Brain microvascular endothelial cell (primary cell): ENCODE data around the gene RECQL5.

Source experiments
- DNase-seq: peaks from one replicate; pipeline ENCODE4 v3.0.0-alpha.2; 2020
- H3K27ac ChIP-seq: fragments of 250-450 bp; sonication (Bioruptor Pico); 2 replicates; pipeline ENCODE4 v1.5.1; 2020; ENCODE audit warnings: mild to moderate bottlenecking, moderate library complexity
- H3K27me3 ChIP-seq: fragments of 250-450 bp; sonication (Bioruptor Pico); replicated peaks from 2 replicates; pipeline ENCODE4 v1.5.1; 2020; ENCODE audit warnings: mild to moderate bottlenecking
- H3K36me3 ChIP-seq: fragments of 250-450 bp; sonication (Bioruptor Pico); replicated peaks from 2 replicates; pipeline ENCODE4 v1.5.1; 2020; ENCODE audit warnings: mild to moderate bottlenecking
- H3K4me3 ChIP-seq: 2 replicates; pipeline ENCODE4 v1.5.1; 2011; ENCODE audit warnings: low read depth, mild to moderate bottlenecking, control low read depth, low read length, moderate library complexity
- in situ Hi-C: cut with HindIII; loops from 2 replicates; pipeline ENCODE4 v1.10.0; 2017; ENCODE audit warnings: low sequenced_read_pairs, low pct_ligation_motif_present
- TF ChIP-seq, protein P1 (sequence below): IDR thresholded peaks from 2 replicates; pipeline ENCODE4 v1.5.1; 2011; ENCODE audit warnings: low read depth, mild to moderate bottlenecking, moderate library complexity, low read length, control low read depth, inconsistent platforms; ENCODE audit errors: missing control alignments

Gene RECQL5

DNA sequence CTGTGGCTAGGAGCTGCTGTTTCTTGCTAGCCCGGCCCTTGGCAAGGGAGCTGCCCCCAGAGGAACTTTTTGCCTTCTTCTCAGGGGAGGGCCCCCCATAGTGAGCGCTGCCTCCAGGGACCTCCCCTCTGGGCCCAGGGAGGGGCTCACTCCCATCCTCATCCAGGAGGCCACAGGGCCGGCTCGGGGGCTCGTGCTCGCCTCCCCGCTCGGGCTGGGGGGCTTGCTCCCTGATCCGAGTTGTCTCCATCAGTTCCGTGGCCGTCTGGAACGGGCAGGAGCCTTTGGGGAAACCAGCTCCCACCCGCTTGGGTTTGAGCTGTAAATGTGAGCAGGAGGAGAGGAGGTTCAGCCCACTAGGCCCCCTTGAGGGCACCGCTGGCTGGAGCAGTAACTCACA, 37.8 kb downstream of the RECQL5 start:
- H3K27me3 ChIP-seq, result no peaks in the 10 kb centered on the region
- in situ Hi-C loops, result no loop called here
- no peak overlapping the region for H3K27ac ChIP-seq
- H3K4me3 ChIP-seq, result no peak overlapping the region
- TF ChIP-seq, protein P1, sequence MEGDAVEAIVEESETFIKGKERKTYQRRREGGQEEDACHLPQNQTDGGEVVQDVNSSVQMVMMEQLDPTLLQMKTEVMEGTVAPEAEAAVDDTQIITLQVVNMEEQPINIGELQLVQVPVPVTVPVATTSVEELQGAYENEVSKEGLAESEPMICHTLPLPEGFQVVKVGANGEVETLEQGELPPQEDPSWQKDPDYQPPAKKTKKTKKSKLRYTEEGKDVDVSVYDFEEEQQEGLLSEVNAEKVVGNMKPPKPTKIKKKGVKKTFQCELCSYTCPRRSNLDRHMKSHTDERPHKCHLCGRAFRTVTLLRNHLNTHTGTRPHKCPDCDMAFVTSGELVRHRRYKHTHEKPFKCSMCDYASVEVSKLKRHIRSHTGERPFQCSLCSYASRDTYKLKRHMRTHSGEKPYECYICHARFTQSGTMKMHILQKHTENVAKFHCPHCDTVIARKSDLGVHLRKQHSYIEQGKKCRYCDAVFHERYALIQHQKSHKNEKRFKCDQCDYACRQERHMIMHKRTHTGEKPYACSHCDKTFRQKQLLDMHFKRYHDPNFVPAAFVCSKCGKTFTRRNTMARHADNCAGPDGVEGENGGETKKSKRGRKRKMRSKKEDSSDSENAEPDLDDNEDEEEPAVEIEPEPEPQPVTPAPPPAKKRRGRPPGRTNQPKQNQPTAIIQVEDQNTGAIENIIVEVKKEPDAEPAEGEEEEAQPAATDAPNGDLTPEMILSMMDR, result no peak
- no peak for DNase-seq
- H3K36me3 ChIP-seq, result no peaks in the 10 kb centered on the region

DNA sequence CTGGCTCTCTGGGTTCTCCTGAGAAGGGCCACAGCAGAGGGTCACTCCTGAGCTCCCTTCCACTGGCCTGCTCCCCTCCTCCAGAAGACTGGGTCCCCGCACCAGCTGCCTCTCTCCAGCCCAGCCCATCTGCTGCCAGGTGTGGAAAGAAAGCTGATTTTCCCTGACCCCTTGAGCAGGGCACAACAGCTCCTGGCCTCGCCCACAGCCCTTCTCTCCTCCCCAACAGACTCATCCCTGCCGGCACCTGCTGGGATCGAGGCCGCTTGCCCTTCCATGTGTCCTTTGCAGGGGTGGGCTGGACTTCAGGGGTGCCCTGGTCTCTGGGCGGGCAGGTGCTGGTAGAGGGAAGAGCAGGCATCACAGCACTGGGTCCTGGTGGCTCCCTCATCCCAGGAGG, 38.5 kb downstream of the RECQL5 start:
- Histone ChIP-seq H3K4me3 (no peak overlapping the region), H3K27ac (no peak overlapping the region), H3K36me3 (no peaks in the 10 kb centered on the region), H3K27me3 (no peaks in the 10 kb centered on the region)
- TF ChIP-seq, protein P1, result no peak
- DNase-seq, result no peak
- in situ Hi-C loops, result no loop called here

DNA sequence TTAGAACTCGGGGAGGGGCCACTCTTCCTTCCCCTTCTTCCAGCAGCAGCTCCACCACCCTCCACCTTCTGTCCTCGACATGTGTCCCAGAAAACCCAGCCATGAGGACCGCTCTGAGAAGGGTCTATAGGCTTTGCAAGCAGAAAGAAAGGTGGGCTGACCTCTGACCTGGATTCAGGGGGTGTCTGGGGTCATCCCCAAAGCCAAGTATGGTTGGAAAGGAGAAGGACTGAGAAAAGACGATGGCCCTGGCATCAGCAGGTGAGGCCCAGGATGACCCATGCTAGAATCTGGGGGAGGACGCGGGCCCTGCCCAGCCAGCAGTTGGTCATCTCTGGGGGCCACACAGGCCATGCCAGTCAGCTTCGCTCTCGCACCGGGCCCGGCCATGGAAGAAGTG, 39.9 kb downstream of the RECQL5 start:
- no peak for DNase-seq
- Histone ChIP-seq H3K27ac (no peak overlapping the region), H3K36me3 (no peaks in the 10 kb centered on the region), H3K27me3 (no peaks in the 10 kb centered on the region), H3K4me3 (no peak overlapping the region)
- in situ Hi-C loops, result no loop called here
- TF ChIP-seq, protein P1, result no peak

DNA sequence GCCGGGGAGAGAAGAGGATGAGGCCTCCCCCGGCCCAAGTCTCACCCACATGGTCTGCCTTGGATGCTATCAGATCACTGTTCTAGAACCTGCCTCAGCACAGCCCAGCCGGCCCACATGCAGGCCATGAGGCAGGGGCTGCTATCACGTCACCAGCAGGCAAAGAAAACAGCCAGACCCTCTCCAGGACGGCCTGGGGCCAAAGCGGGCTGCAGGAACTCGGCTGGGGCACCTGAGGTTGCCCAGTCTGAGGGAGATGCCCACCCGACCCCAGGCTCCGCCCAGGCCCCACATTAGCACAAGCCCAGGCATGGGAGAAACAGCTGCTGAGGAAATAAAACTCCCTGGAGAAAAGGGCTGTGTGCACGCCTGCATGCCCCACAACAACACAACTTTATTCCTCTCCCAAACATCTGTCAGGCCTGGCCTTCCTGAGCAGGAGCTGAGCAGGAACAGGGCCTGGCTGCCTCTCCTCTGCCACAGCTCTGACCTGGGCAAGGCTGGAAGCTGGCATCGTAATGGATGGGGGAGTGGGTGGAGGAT, 40.4 kb downstream of the RECQL5 start:
- Histone ChIP-seq H3K27me3 (no peaks in the 10 kb centered on the region), H3K27ac (no peak overlapping the region), H3K36me3 (no peaks in the 10 kb centered on the region), H3K4me3 (no peak overlapping the region)
- in situ Hi-C loops, result no loop called here
- TF ChIP-seq, protein P1, result no peak
- no peak for DNase-seq

DNA sequence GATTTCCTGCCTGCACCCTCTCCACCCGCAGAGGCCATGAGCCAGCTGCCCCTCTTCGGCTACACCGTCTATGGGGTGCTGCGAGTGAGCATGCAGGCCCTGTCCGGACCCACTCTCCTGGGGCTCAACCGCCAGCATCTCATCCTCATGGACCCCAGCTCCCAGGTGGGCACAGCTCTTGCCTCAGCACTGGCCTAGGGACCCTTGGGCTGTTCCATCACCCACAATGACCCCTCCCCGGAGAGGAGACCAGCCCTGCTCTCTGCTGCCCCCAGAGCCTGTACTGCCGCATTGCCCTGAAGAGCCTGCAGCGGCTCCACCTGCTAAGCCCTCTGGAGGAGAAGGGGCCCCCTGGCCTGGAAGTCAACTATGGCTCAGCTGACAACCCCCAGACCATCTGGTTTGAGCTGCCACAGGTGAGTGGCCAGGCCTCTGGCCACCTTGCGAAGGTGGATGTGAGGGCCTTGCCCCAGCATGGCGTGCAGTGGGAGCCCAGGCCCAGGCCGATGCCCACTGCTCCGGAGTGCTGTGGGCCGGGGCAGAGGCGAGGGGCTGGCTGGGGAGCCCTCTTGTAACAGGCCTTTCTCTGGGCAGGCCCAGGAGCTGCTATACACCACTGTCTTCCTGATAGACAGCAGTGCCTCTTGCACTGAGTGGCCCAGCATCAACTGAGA, 41.0 kb downstream of the RECQL5 start:
- H3K36me3 ChIP-seq, result no peaks in the 10 kb centered on the region
- TF ChIP-seq, protein P1, result peak; percentile 91
- in situ Hi-C loops, result no loop called here
- H3K4me3 ChIP-seq, result no peak overlapping the region
- no peak for DNase-seq
- H3K27ac ChIP-seq, result no peak overlapping the region
- H3K27me3 ChIP-seq, result no peaks in the 10 kb centered on the region
